ENCODE results near the gene ADCY9.
"Not testable (repeated sequence)": the region's sequence is repeated elsewhere in the genome, so short reads cannot be mapped to it uniquely, and the experiment has no call there.

DNA sequence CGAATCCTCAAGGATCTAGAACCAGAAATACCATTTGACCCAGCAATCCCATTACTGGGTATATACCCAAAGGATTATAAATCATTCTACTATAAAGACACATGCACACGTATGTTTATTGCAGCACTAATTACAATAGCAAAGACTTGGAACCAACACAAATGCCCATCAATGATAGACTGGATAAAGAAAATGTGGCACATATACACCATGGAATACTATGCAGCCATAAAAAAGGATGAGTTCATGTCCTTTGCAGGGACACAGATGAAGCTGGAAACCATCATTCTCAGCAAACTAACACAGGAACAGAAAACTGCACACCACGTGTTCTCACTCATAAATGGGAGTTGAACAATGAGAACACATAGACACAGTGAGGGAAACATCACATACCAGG lies 40.3 kb upstream of the ADCY9 start:
- TF ChIP-seq REST (tag by site-specific recombination; IDR thresholded peaks at IDR 0.05): not testable (repeated sequence)
- TF ChIP-seq, protein P1, sequence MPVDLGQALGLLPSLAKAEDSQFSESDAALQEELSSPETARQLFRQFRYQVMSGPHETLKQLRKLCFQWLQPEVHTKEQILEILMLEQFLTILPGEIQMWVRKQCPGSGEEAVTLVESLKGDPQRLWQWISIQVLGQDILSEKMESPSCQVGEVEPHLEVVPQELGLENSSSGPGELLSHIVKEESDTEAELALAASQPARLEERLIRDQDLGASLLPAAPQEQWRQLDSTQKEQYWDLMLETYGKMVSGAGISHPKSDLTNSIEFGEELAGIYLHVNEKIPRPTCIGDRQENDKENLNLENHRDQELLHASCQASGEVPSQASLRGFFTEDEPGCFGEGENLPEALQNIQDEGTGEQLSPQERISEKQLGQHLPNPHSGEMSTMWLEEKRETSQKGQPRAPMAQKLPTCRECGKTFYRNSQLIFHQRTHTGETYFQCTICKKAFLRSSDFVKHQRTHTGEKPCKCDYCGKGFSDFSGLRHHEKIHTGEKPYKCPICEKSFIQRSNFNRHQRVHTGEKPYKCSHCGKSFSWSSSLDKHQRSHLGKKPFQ (tag by site-specific recombination; IDR thresholded peaks at IDR 0.05): not testable (repeated sequence)
